ENCODE data around the gene TRAPPC14.

GRCh38 chr7:100126239-100126930 lies 32.1 kb downstream of the TRAPPC14 start:
- TF ChIP-seq CTCF (IDR thresholded peaks at IDR 0.05) = peak in 2 of 3 donors; percentile 15 to 32
- no peak for TF ChIP-seq POLR2A (IDR thresholded peaks at IDR 0.05)

Measured in breast epithelium (tissue), 3 donors.